ENCODE results near the gene GNAT2. TPM values are rescaled to one million over a fixed set of nuclear protein-coding genes. Genes with fewer than 3 reads are reported as not detected.

Gene GNAT2
- total RNA-seq, 1 donor from 2014 or later: not detected

- Mint-ChIP-seq H3K27me3 (ENCODE audit: low read depth, unreplicated experiment) (no peaks in the 10 kb centered on the region), H3K4me1 (ENCODE audit: low read depth, unreplicated experiment) (peaks cover 40% of the 10 kb centered on the region), H3K4me3 (ENCODE audit: unreplicated experiment) (peak overlapping the region; percentile 99), H3K9me3 (ENCODE audit: unreplicated experiment) (peaks cover 2% of the 10 kb centered on the region), H3K36me3 (ENCODE audit: low read depth, unreplicated experiment) (peaks cover 12% of the 10 kb centered on the region), H3K27ac (ENCODE audit: unreplicated experiment) (peak overlapping the region; percentile 73)
- peaks cover 75% of the 10 kb centered on the region for H3K79me2 ChIP-seq (ENCODE audit: insufficient read depth, low read length)
- no peaks in the 10 kb centered on the region for H3K36me3 ChIP-seq (ENCODE audit: insufficient read depth, low read length)
- DNase-seq (ENCODE audit: low read depth) (no peak), FAIRE-seq (no peak)
- H4K20me1 ChIP-seq (ENCODE audit: insufficient read depth, low read length): peaks cover 58% of the 10 kb centered on the region
- H3K4me3 ChIP-seq (ENCODE audit: insufficient read depth, low read depth, low read length): peak overlapping the region; percentile 79
- H3K9ac ChIP-seq (ENCODE audit: low read length): peak overlapping the region; percentile 97
- H3K9me3 ChIP-seq (ENCODE audit: insufficient read depth, low read depth, low read length): no peaks in the 10 kb centered on the region
- no peak overlapping the region for H3K27ac ChIP-seq (ENCODE audit: low read depth, low read length)
- H3K27me3 ChIP-seq (ENCODE audit: insufficient read depth, low read length): no peaks in the 10 kb centered on the region
- no peak for TF ChIP-seq EZH2 (IDR thresholded peaks at IDR 0.05; ENCODE audit: insufficient read depth, low read length)
- TF ChIP-seq CTCF (IDR thresholded peaks at IDR 0.05; ENCODE audit: insufficient read depth, low read depth, low read length): no peak
- H2AFZ ChIP-seq (ENCODE audit: low read depth, low read length): no peak overlapping the region
- peaks cover 37% of the 10 kb centered on the region for H3K4me1 ChIP-seq (ENCODE audit: insufficient read depth, low read length)
- peak overlapping the region; percentile 93 for H3K4me2 ChIP-seq (ENCODE audit: low read length)
Measured at GRCh38 chr1:109622137-109622892, 2.9 kb upstream of the GNAT2 start.

DNA sequence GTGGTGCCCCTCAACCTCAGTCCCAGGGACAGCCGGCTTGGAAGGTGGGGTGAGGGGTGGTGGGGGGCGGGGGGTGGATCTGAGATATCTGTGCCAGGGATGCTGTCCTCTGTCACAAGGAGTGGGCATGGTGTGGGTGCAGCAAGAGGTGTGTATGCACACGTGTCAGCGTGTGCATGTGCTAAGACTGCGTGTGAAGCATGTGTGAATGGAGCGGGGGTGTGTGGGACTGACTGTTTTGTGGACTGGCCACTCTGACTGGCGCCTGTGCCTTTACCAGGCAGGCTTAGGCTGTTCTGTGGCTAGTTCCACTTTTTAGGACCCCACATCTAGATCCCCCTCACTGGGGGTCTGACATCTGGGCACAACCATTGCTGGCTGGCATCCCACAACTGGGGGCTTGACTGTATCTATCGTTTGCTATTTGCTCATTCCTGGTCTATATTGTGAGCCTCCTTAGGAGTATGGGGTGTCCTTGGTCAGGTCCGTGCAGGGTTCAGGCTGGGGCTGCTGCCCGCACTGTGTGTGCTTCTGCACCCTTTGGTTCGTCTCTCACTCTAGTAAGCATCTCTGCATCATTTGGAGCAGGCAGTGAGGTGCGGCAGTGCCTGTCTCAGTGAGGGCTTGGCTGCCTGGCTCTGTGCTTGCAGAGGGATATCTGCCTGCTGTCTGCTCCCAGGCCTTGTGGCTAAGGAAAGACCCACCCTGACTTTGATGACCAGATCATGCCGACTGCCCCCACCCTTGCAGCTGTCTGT lies 2.1 kb upstream of the GNAT2 start:
- H3K9me3 ChIP-seq (ENCODE audit: insufficient read depth, low read depth, low read length): no peaks in the 10 kb centered on the region
- H3K4me3 Mint-ChIP-seq (ENCODE audit: unreplicated experiment): peak overlapping the region; percentile 99
- peaks cover 44% of the 10 kb centered on the region for H3K4me1 ChIP-seq (ENCODE audit: insufficient read depth, low read length)
- peaks cover 48% of the 10 kb centered on the region for H3K4me1 Mint-ChIP-seq (ENCODE audit: low read depth, unreplicated experiment)
- no peak overlapping the region for H2AFZ ChIP-seq (ENCODE audit: low read depth, low read length)
- H4K20me1 ChIP-seq (ENCODE audit: insufficient read depth, low read length): peaks cover 56% of the 10 kb centered on the region
- peaks cover 2% of the 10 kb centered on the region for H3K9me3 Mint-ChIP-seq (ENCODE audit: unreplicated experiment)
- H3K27me3 Mint-ChIP-seq (ENCODE audit: low read depth, unreplicated experiment): no peaks in the 10 kb centered on the region
- peak overlapping the region; percentile 94 for H3K27ac ChIP-seq (ENCODE audit: low read depth, low read length)
- peaks cover 10% of the 10 kb centered on the region for H3K36me3 Mint-ChIP-seq (ENCODE audit: low read depth, unreplicated experiment)
- DNase-seq (ENCODE audit: low read depth) (no peak), FAIRE-seq (no peak)
- H3K79me2 ChIP-seq (ENCODE audit: insufficient read depth, low read length): peaks cover 71% of the 10 kb centered on the region
- peak overlapping the region; percentile 73 for H3K27ac Mint-ChIP-seq (ENCODE audit: unreplicated experiment)
- peak overlapping the region; percentile 97 for H3K9ac ChIP-seq (ENCODE audit: low read length)
- H3K4me3 ChIP-seq (ENCODE audit: insufficient read depth, low read depth, low read length): peak overlapping the region; percentile 79
- TF ChIP-seq EZH2 (IDR thresholded peaks at IDR 0.05; ENCODE audit: insufficient read depth, low read length) (no peak), CTCF (IDR thresholded peaks at IDR 0.05; ENCODE audit: insufficient read depth, low read depth, low read length) (no peak)
- no peaks in the 10 kb centered on the region for H3K27me3 ChIP-seq (ENCODE audit: insufficient read depth, low read length)
- H3K4me2 ChIP-seq (ENCODE audit: low read length): peak overlapping the region; percentile 93
- H3K36me3 ChIP-seq (ENCODE audit: insufficient read depth, low read length): no peaks in the 10 kb centered on the region

Data from astrocyte (in vitro differentiated cells and primary cell).